ENCODE data around the gene LRP2.
"Not testable (repeated sequence)": the region's sequence is repeated elsewhere in the genome, so short reads cannot be mapped to it uniquely, and the experiment has no call there.

LRP2 gene

DNA sequence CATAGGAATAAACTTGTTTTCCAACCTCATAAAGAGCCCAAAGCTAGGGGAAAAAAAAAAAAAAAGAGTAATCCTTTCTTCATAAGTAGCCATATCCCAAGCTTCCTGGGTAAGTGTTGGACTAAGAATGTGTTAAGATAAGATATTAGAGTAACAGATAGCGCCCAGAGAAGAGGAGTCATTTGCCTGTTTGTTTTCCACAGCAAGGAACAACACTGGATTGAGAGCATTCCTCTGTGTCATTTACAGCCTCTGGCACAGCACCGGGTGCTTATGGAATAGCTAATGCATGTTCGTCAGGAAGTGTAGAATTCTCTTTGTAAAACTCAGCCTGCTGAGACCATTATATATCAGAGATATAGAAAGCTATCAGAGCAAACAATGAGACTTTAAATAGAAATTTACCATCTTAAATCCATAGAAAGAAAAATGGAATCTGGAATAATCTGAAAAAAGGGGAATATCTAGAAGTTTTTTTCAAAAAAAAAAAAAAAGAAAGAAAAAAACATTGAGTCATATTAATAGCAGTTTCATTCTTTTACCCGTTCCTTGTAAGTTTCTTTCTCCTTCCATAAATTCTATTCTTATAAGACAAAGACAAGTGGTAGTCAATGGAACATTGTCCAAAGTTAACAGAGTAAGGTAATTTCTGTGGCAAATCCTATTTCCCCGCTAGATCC lies 37.6 kb downstream of the LRP2 start:
- Histone ChIP-seq H3K4me2 (ENCODE audit: low read length) (no peak overlapping the region), H3K4me1 (ENCODE audit: control insufficient read depth, insufficient read depth, low read length) (no peaks in the 10 kb centered on the region), H3K4me3 (ENCODE audit: low read length) (no peak overlapping the region), H3K36me3 (ENCODE audit: insufficient read depth, low read length) (no peaks in the 10 kb centered on the region), H3K9ac (ENCODE audit: low read depth, low read length) (no peak overlapping the region), H3K27me3 (ENCODE audit: control insufficient read depth, insufficient read depth, low read length) (peaks cover 3% of the 10 kb centered on the region), H3K9me3 (replicated peaks; ENCODE audit: low read length) (no peaks in the 10 kb centered on the region)

DNA sequence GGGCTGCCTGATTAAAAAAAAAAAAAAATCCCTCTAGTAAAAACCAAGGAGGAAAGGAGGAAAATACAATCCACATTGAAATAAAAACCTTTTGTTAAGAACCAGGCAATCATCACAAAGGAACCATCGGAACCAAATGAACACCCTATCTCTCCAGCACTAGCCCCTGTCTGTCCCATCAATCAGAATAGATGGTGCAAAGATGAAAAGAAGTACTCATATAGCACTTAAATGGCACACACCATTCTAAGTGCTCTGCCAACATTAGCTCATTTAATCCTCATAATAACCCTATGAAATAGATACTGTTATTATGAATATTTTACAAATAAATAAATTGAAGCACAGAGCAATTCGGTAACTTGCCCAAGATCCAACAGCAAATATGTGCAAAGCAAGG lies 38.5 kb downstream of the LRP2 start:
- H3K4me2 ChIP-seq (ENCODE audit: low read length): no peak overlapping the region
- no peak overlapping the region for H3K4me3 ChIP-seq (ENCODE audit: low read length)
- no peak overlapping the region for H3K9ac ChIP-seq (ENCODE audit: low read depth, low read length)
- H3K9me3 ChIP-seq (replicated peaks; ENCODE audit: low read length): no peaks in the 10 kb centered on the region
- H3K36me3 ChIP-seq (ENCODE audit: insufficient read depth, low read length): no peaks in the 10 kb centered on the region
- no peaks in the 10 kb centered on the region for H3K4me1 ChIP-seq (ENCODE audit: control insufficient read depth, insufficient read depth, low read length)
- peaks cover 3% of the 10 kb centered on the region for H3K27me3 ChIP-seq (ENCODE audit: control insufficient read depth, insufficient read depth, low read length)

- peaks cover 6% of the 10 kb centered on the region for H3K27me3 ChIP-seq (ENCODE audit: control insufficient read depth, insufficient read depth, low read length)
- H3K36me3 ChIP-seq (ENCODE audit: insufficient read depth, low read length): no peaks in the 10 kb centered on the region
- H3K4me2 ChIP-seq (ENCODE audit: low read length): no peak overlapping the region
- no peak overlapping the region for H3K9ac ChIP-seq (ENCODE audit: low read depth, low read length)
- H3K4me1 ChIP-seq (ENCODE audit: control insufficient read depth, insufficient read depth, low read length): no peaks in the 10 kb centered on the region
- no peak overlapping the region for H3K4me3 ChIP-seq (ENCODE audit: low read length)
- H3K9me3 ChIP-seq (replicated peaks; ENCODE audit: low read length): no peaks in the 10 kb centered on the region
Observed at GRCh38 chr2:169320561-169320960, 41.8 kb downstream of the LRP2 start.

DNA sequence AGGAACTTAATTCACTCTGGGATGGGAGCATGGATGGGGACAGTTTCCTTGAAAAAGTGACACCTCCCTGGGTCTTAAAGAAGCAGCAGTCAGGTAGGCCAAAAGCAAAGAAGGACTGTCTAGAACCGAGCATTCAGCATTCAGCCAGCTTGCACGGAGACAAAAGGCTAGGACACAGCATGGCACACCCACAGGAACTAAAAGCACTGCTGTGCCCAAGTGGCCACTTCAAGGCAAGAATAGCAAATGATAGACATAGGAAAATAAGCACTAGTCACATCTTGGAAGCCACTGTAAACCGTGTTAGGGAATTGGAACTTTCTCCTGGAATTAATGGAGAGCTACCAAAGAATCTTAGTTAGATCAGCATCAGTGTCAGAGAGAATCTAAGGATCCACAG lies 47.0 kb downstream of the LRP2 start:
- no peak overlapping the region for H3K9ac ChIP-seq (ENCODE audit: low read depth, low read length)
- H3K27me3 ChIP-seq (ENCODE audit: control insufficient read depth, insufficient read depth, low read length): peaks cover 3% of the 10 kb centered on the region
- H3K4me1 ChIP-seq (ENCODE audit: control insufficient read depth, insufficient read depth, low read length): no peaks in the 10 kb centered on the region
- no peaks in the 10 kb centered on the region for H3K36me3 ChIP-seq (ENCODE audit: insufficient read depth, low read length)
- H3K9me3 ChIP-seq (replicated peaks; ENCODE audit: low read length): no peaks in the 10 kb centered on the region
- H3K4me3 ChIP-seq (ENCODE audit: low read length): no peak overlapping the region
- no peak overlapping the region for H3K4me2 ChIP-seq (ENCODE audit: low read length)

- not testable (repeated sequence) for H3K4me1 ChIP-seq (ENCODE audit: control insufficient read depth, insufficient read depth, low read length); H3K9me3 ChIP-seq (replicated peaks; ENCODE audit: low read length); H3K4me3 ChIP-seq (ENCODE audit: low read length); H3K4me2 ChIP-seq (ENCODE audit: low read length); H3K9ac ChIP-seq (ENCODE audit: low read depth, low read length); H3K36me3 ChIP-seq (ENCODE audit: insufficient read depth, low read length); H3K27me3 ChIP-seq (ENCODE audit: control insufficient read depth, insufficient read depth, low read length)
Observed at GRCh38 chr2:169308349-169308748, 54.0 kb downstream of the LRP2 start.

DNA sequence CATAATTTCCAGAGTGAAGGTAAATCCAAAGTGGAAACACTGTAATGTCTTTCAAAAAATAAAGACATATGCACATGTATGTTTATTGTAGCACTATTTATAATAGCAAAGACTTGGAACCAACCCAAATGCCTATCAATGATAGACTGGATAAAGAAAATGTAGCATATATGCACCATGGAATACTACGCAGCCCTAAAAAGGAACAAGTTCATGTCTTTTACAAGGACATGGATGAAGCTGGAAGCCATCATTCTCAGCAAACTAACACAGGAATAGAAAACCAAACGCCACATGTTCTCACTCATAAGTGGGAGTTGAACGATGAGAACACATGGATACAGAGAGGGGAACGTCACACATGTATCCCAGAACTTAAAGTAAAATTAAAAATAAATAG lies 57.6 kb downstream of the LRP2 start:
- H3K4me2 ChIP-seq (ENCODE audit: low read length); H3K4me3 ChIP-seq (ENCODE audit: low read length); H3K9me3 ChIP-seq (replicated peaks; ENCODE audit: low read length); H3K36me3 ChIP-seq (ENCODE audit: insufficient read depth, low read length); H3K9ac ChIP-seq (ENCODE audit: low read depth, low read length); H3K4me1 ChIP-seq (ENCODE audit: control insufficient read depth, insufficient read depth, low read length): not testable (repeated sequence)
- H3K27me3 ChIP-seq (ENCODE audit: control insufficient read depth, insufficient read depth, low read length): peaks cover 10% of the 10 kb centered on the region

- Histone ChIP-seq H3K4me3 (ENCODE audit: low read length) (no peak overlapping the region), H3K9me3 (replicated peaks; ENCODE audit: low read length) (no peaks in the 10 kb centered on the region), H3K27me3 (ENCODE audit: control insufficient read depth, insufficient read depth, low read length) (peaks cover 10% of the 10 kb centered on the region), H3K4me2 (ENCODE audit: low read length) (no peak overlapping the region), H3K9ac (ENCODE audit: low read depth, low read length) (no peak overlapping the region), H3K4me1 (ENCODE audit: control insufficient read depth, insufficient read depth, low read length) (no peaks in the 10 kb centered on the region), H3K36me3 (ENCODE audit: insufficient read depth, low read length) (no peaks in the 10 kb centered on the region)
Observed at GRCh38 chr2:169303579-169304305, 58.6 kb downstream of the LRP2 start.

DNA sequence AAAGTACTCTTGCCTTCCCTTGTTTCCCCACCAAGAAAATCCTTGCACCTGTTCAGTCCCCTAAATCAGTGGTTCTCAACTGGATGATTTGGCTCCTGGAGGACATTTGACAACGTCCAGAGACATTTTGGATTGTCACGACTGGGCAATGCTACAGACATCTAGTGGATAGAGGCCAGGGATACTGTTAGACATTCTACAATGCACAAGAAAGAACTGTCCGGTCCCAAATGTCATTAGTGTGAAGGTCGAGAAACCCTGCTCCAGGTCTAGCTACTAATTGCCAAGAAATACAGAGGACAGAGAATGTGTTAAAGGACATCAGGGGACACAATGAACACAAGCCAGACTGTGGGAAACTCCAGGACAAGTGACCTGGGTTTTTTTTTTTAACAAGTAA lies 60.0 kb downstream of the LRP2 start:
- H3K27me3 ChIP-seq (ENCODE audit: control insufficient read depth, insufficient read depth, low read length): peaks cover 13% of the 10 kb centered on the region
- H3K9me3 ChIP-seq (replicated peaks; ENCODE audit: low read length): no peaks in the 10 kb centered on the region
- no peaks in the 10 kb centered on the region for H3K36me3 ChIP-seq (ENCODE audit: insufficient read depth, low read length)
- no peaks in the 10 kb centered on the region for H3K4me1 ChIP-seq (ENCODE audit: control insufficient read depth, insufficient read depth, low read length)
- H3K4me2 ChIP-seq (ENCODE audit: low read length): no peak overlapping the region
- H3K9ac ChIP-seq (ENCODE audit: low read depth, low read length): no peak overlapping the region
- H3K4me3 ChIP-seq (ENCODE audit: low read length): no peak overlapping the region

- no peak overlapping the region for H3K4me2 ChIP-seq (ENCODE audit: low read length)
- H3K27me3 ChIP-seq (ENCODE audit: control insufficient read depth, insufficient read depth, low read length): peaks cover 14% of the 10 kb centered on the region
- H3K36me3 ChIP-seq (ENCODE audit: insufficient read depth, low read length): no peaks in the 10 kb centered on the region
- no peak overlapping the region for H3K4me3 ChIP-seq (ENCODE audit: low read length)
- no peaks in the 10 kb centered on the region for H3K9me3 ChIP-seq (replicated peaks; ENCODE audit: low read length)
- no peaks in the 10 kb centered on the region for H3K4me1 ChIP-seq (ENCODE audit: control insufficient read depth, insufficient read depth, low read length)
- H3K9ac ChIP-seq (ENCODE audit: low read depth, low read length): no peak overlapping the region
Observed at GRCh38 chr2:169301596-169302335, 60.6 kb downstream of the LRP2 start.

DNA sequence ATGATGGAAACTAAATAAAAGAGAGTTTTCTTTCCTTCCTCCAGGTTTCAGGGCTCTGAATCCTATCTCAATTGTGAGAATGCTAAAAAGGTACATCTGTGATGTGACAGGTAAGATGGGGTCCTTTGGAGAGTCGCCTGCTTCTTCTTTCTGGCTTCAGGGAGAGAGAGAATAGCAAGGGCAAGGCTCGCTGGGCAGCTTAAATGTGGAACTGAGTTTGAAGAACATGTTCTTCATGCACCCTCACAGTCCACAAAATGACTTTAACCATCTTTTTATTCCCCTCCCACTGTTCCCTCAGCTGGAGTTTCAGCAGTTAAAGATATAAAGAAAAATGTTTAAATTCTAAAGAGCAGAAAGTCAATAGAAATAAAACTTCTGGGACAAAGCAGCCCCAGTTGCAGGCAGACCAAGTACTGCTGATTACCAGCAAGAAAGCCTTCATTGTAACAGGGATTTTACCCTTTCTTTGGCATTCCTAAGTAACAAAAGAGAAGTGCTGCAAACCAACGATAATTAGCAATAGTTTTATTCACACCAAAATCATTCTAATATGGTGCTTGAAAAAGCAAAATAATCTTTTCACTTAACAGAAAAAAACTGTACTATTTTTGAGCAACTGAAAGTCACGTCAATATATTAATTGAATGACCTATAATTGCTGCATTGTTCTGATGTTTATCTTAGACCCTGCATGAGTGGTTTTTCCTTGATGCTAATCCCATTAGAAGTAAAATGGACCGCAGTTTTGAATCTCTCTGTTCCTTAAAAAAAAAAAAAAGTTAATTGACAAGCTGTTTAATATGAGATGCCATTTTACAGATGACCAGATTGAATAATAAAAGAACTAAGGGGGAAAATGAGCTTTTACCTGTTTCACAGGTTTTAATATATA lies 61.5 kb downstream of the LRP2 start:
- Histone ChIP-seq H3K9me3 (replicated peaks; ENCODE audit: low read length) (no peaks in the 10 kb centered on the region), H3K36me3 (ENCODE audit: insufficient read depth, low read length) (no peaks in the 10 kb centered on the region), H3K4me2 (ENCODE audit: low read length) (no peak overlapping the region), H3K9ac (ENCODE audit: low read depth, low read length) (no peak overlapping the region), H3K27me3 (ENCODE audit: control insufficient read depth, insufficient read depth, low read length) (peaks cover 14% of the 10 kb centered on the region), H3K4me3 (ENCODE audit: low read length) (no peak overlapping the region), H3K4me1 (ENCODE audit: control insufficient read depth, insufficient read depth, low read length) (no peaks in the 10 kb centered on the region)

- Histone ChIP-seq H3K36me3 (ENCODE audit: insufficient read depth, low read length) (no peaks in the 10 kb centered on the region), H3K27me3 (ENCODE audit: control insufficient read depth, insufficient read depth, low read length) (peaks cover 14% of the 10 kb centered on the region), H3K9me3 (replicated peaks; ENCODE audit: low read length) (no peaks in the 10 kb centered on the region), H3K4me3 (ENCODE audit: low read length) (no peak overlapping the region), H3K4me2 (ENCODE audit: low read length) (no peak overlapping the region), H3K4me1 (ENCODE audit: control insufficient read depth, insufficient read depth, low read length) (no peaks in the 10 kb centered on the region), H3K9ac (ENCODE audit: low read depth, low read length) (no peak overlapping the region)
Observed at GRCh38 chr2:169298007-169298406, 64.3 kb downstream of the LRP2 start.

Measured in skeletal muscle satellite cell (primary cell).